Endothelial cell (in vitro differentiated cells): ENCODE data around the gene KCNQ4. TPM values are rescaled to one million over a fixed set of nuclear protein-coding genes. Genes with fewer than 3 reads are reported as not detected.

Experiments used
- DNase-seq: peaks from one replicate; pipeline ENCODE4 v3.0.0; 2021; ENCODE audit warnings: low spot score
- H3K27ac Mint-ChIP-seq: one replicate; pipeline ENCODE4 v1.8.0; 2021; ENCODE audit warnings: mixed read lengths, inconsistent platforms; ENCODE audit not compliant: unreplicated experiment
- H3K27me3 Mint-ChIP-seq: one replicate; pipeline ENCODE4 v1.8.0; 2021; ENCODE audit warnings: mild to moderate bottlenecking, moderate library complexity, mixed read lengths, inconsistent platforms; ENCODE audit not compliant: unreplicated experiment
- H3K36me3 Mint-ChIP-seq: one replicate; pipeline ENCODE4 v1.8.0; 2021; ENCODE audit warnings: mild to moderate bottlenecking, low read depth, mixed read lengths, inconsistent platforms; ENCODE audit not compliant: unreplicated experiment
- H3K4me1 Mint-ChIP-seq: one replicate; pipeline ENCODE4 v1.8.0; 2021; ENCODE audit warnings: mild to moderate bottlenecking, mixed read lengths, inconsistent platforms; ENCODE audit not compliant: unreplicated experiment
- H3K4me3 Mint-ChIP-seq: one replicate; pipeline ENCODE4 v1.8.0; 2021; ENCODE audit warnings: mild to moderate bottlenecking, mixed read lengths, inconsistent platforms; ENCODE audit not compliant: unreplicated experiment
- H3K9me3 Mint-ChIP-seq: one replicate; pipeline ENCODE4 v1.8.0; 2021; ENCODE audit warnings: mixed read lengths, inconsistent platforms; ENCODE audit not compliant: unreplicated experiment
- total RNA-seq: library from RNA; stranded (reverse); fragmentation: NEBNext Ultra II Directional; extraction: Animal tissue kit (Norgen Biotek cat#: 25700); gene quantifications from one replicate; pipeline ENCODE4 v1.2.1, GENCODE V29; 2021; ENCODE audit not compliant: unreplicated experiment
- TF ChIP-seq, protein P1 (sequence below): fragments of 200-600 bp; sonication (generic); IDR thresholded peaks from one replicate; pipeline ENCODE4 v1.5.0; 2021; ENCODE audit warnings: antibody characterized with exemption; ENCODE audit not compliant: unreplicated experiment

The KCNQ4 gene
- total RNA-seq, 1 donor from 2014 or later: 1.5 TPM

DNA sequence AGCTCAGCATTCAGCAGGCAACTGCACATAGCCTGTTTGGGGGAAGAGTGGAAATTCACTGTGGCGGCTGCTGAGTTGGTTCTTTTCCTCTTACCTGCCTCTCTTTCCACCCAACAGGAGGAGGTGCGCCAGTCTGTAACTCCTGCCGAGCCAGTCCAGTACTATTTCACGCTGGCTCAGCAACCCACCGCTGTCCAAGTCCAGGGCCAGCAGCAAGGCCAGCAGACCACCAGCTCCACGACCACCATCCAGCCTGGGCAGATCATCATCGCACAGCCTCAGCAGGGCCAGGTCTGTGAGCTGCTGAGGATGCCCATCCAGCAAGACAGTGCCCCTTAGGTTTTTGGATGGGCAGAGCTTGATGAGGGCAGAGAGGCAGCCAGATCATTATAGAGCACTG is 25.6 kb upstream of the KCNQ4 start:
- H3K27ac Mint-ChIP-seq: no peak overlapping the region
- H3K27me3 Mint-ChIP-seq: no peaks in the 10 kb centered on the region
- DNase-seq: no peak
- no peaks in the 10 kb centered on the region for H3K4me1 Mint-ChIP-seq
- TF ChIP-seq, protein P1, sequence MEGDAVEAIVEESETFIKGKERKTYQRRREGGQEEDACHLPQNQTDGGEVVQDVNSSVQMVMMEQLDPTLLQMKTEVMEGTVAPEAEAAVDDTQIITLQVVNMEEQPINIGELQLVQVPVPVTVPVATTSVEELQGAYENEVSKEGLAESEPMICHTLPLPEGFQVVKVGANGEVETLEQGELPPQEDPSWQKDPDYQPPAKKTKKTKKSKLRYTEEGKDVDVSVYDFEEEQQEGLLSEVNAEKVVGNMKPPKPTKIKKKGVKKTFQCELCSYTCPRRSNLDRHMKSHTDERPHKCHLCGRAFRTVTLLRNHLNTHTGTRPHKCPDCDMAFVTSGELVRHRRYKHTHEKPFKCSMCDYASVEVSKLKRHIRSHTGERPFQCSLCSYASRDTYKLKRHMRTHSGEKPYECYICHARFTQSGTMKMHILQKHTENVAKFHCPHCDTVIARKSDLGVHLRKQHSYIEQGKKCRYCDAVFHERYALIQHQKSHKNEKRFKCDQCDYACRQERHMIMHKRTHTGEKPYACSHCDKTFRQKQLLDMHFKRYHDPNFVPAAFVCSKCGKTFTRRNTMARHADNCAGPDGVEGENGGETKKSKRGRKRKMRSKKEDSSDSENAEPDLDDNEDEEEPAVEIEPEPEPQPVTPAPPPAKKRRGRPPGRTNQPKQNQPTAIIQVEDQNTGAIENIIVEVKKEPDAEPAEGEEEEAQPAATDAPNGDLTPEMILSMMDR: no peak
- peaks cover 22% of the 10 kb centered on the region for H3K36me3 Mint-ChIP-seq
- H3K9me3 Mint-ChIP-seq: no peaks in the 10 kb centered on the region
- H3K4me3 Mint-ChIP-seq: no peak overlapping the region

DNA sequence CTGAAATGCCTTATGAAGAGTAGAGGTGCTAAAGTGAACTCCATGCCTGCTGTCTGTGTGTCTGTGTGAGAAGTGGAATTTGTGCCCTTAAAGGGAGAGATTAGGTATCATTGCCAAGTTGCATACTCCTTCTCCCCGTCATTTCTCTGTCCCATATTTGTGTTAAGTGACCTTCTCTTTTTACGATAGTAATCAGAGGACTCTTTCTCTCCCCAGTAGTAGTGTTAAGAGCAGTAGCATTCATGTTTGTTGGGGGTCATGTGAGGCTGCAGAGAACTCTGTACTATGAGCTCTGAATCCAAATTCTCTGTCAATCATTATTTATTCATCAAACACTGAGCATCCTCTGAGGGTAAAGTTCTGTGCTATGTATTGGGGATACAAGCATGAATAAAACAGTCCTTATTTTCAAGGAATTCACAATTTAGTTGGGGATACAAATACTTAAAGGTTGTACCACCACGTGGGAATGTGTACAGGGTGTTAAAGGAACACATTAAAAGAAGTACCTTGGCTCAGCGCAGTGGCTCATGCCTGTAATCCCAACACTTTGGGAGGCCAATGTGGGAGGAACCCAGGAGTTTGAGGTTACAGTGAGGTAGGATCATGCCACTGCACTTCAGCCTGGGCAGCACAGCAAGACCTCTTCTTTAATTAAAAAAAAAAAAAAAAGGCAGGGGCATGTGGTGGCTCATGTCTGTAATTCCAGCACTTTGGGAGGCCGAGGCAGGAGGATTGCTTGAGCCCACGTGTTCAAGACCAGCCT is 24.8 kb upstream of the KCNQ4 start:
- TF ChIP-seq, protein P1: no peak
- no peaks in the 10 kb centered on the region for H3K9me3 Mint-ChIP-seq
- no peak overlapping the region for H3K4me3 Mint-ChIP-seq
- H3K4me1 Mint-ChIP-seq: no peaks in the 10 kb centered on the region
- H3K36me3 Mint-ChIP-seq: peaks cover 21% of the 10 kb centered on the region
- no peak overlapping the region for H3K27ac Mint-ChIP-seq
- no peak for DNase-seq
- H3K27me3 Mint-ChIP-seq: no peaks in the 10 kb centered on the region

DNA sequence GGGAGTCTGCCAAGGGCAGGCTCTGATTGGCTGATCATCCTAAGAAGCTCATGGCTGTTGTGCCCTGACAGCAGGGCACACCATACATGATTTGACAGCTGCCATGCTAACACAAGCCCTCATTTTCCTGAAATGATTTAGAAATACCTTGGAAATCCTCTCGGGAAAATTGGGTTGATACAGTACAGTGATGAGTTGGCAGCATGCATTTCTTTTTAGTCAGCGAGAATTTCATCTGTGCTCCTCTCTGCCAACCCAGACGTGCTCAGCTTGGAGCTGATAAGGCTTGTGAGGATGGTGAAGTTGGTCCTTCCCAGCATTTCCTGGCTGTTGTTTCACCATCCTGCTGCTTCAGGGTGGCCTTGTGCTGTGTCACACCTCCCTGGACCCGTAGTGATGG is 22.6 kb upstream of the KCNQ4 start:
- Mint-ChIP-seq H3K27me3 (no peaks in the 10 kb centered on the region), H3K36me3 (peaks cover 32% of the 10 kb centered on the region), H3K4me1 (peaks cover 4% of the 10 kb centered on the region), H3K27ac (no peak overlapping the region), H3K9me3 (no peaks in the 10 kb centered on the region), H3K4me3 (no peak overlapping the region)
- DNase-seq: no peak
- TF ChIP-seq, protein P1: no peak

DNA sequence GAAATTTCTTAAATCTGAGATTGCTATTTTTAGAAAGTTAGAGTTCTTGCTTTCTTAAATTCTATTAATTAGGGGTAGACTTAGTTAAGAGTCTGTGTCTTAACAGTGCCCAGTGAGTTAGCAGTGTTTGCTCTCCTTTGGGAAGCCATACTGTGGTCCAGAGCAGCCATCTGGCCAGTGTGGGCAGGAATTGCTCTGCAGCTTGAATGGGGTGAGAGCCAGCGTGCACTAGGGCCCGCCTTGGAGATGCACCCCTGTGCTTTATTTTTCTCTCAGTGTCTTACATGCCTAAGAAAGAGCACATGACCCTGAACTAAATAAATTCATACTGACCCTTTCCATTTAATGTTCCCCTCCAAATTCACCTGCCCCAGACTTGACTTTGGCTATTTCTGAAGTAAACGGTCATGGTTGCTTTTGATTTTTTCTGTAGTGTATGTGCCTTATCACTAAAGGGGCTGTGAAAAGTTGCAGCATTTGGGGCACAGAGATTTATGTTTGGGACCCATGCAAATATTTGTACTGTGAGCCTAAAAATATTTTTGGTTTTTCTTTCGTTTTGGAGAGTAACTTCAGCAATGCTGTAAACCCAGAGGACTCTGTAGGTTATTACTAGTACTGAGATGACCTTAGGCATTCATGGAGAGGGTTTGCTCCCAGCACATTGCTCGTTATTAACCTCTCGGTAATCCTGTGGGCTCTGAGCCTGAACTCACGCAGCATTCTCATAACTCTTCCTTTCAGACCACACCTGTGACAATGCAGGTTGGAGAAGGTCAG is 21.3 kb upstream of the KCNQ4 start:
- Mint-ChIP-seq H3K27me3 (no peaks in the 10 kb centered on the region), H3K36me3 (peaks cover 30% of the 10 kb centered on the region), H3K4me1 (peaks cover 4% of the 10 kb centered on the region), H3K9me3 (no peaks in the 10 kb centered on the region), H3K27ac (no peak overlapping the region), H3K4me3 (no peak overlapping the region)
- TF ChIP-seq, protein P1: no peak
- DNase-seq: no peak
